Mesendoderm (in vitro differentiated cells): ENCODE results near the gene KLHL42.

Experiments
- DNase-seq: peaks from one replicate; pipeline ENCODE4 v3.0.0; 2013
- H2AK5ac ChIP-seq: 2 replicates; pipeline ENCODE4 v1.6.1; 2013; ENCODE audit warnings: low read length, inconsistent platforms
- H2BK120ac ChIP-seq: 2 replicates; pipeline ENCODE4 v1.6.1; 2013; ENCODE audit warnings: low read depth, mild to moderate bottlenecking, low read length, moderate library complexity, mixed read lengths
- H2BK15ac ChIP-seq: replicated peaks from 2 replicates; pipeline ENCODE4 v1.6.1; 2013; ENCODE audit warnings: low read depth, mild to moderate bottlenecking, moderate library complexity
- H2BK5ac ChIP-seq: 2 replicates; pipeline ENCODE4 v1.6.1; 2013; ENCODE audit warnings: low read length, inconsistent platforms
- H3K18ac ChIP-seq: 2 replicates; pipeline ENCODE4 v1.6.1; 2013; ENCODE audit warnings: mild to moderate bottlenecking, low read length, mixed read lengths
- H3K23ac ChIP-seq: one replicate; pipeline ENCODE4 v1.6.1; 2013; ENCODE audit warnings: low read length
- H3K27ac ChIP-seq: 2 replicates; pipeline ENCODE4 v1.5.1; 2013; ENCODE audit warnings: low read depth, mild to moderate bottlenecking, inconsistent platforms, low read length, moderate library complexity
- H3K27me3 ChIP-seq: 2 replicates; pipeline ENCODE4 v1.6.1; 2013; ENCODE audit warnings: low read length, control low read depth, mild to moderate bottlenecking, inconsistent platforms; ENCODE audit not compliant: insufficient read depth, poor library complexity
- H3K36me3 ChIP-seq: 2 replicates; pipeline ENCODE4 v1.6.1; 2013; ENCODE audit warnings: low read length, inconsistent platforms; ENCODE audit not compliant: control insufficient read depth, insufficient read depth
- H3K4ac ChIP-seq: one replicate; pipeline ENCODE4 v1.6.1; 2013; ENCODE audit warnings: low read depth, mild to moderate bottlenecking, low read length, moderate library complexity
- H3K4me1 ChIP-seq: 2 replicates; pipeline ENCODE4 v1.6.1; 2013; ENCODE audit warnings: low read depth, low read length, inconsistent platforms; ENCODE audit not compliant: control insufficient read depth
- H3K4me2 ChIP-seq: 2 replicates; pipeline ENCODE4 v1.6.1; 2013; ENCODE audit warnings: low read length
- H3K4me3 ChIP-seq: 2 replicates; pipeline ENCODE4 v1.5.1; 2013; ENCODE audit warnings: mild to moderate bottlenecking, low read length
- H3K56ac ChIP-seq: one replicate; pipeline ENCODE4 v1.6.1; 2013; ENCODE audit warnings: low read length
- H3K79me1 ChIP-seq: 2 replicates; pipeline ENCODE4 v1.6.1; 2013; ENCODE audit warnings: low read length, inconsistent platforms
- H3K79me2 ChIP-seq: 2 replicates; pipeline ENCODE4 v1.6.1; 2013; ENCODE audit warnings: mild to moderate bottlenecking, low read length; ENCODE audit not compliant: control insufficient read depth, insufficient read depth
- H3K9ac ChIP-seq: 2 replicates; pipeline ENCODE4 v1.6.1; 2013; ENCODE audit warnings: low read length, inconsistent platforms
- H4K5ac ChIP-seq: one replicate; pipeline ENCODE4 v1.6.1; 2013; ENCODE audit warnings: low read length
- H4K8ac ChIP-seq: one replicate; pipeline ENCODE4 v1.6.1; 2013; ENCODE audit warnings: low read depth, mild to moderate bottlenecking, control low read depth, low read length, moderate library complexity
- WGBS: extraction: QIAGEN DNeasy Blood & Tissue Kit; methylation state at CpG from one replicate; pipeline ENCODE4 v1.1.7; 2013; ENCODE audit warnings: low lambda C conversion rate, missing lambda C conversion rate; ENCODE audit not compliant: insufficient coverage; ENCODE audit errors: extremely low coverage; 5-methylcytosine and 5-hydroxymethylcytosine counted together

The KLHL42 gene

GRCh38 chr12:27810756-27811155, 30.7 kb downstream of the KLHL42 start:
- WGBS, result no CpG with 5 or more reads among the region's 4 CpGs
- no peaks in the 10 kb centered on the region for H3K27me3 ChIP-seq
- no peak overlapping the region for H2BK15ac ChIP-seq
- H3K4me1 ChIP-seq, result peaks cover 2% of the 10 kb centered on the region
- H3K4me2 ChIP-seq, result no peak overlapping the region
- H2BK120ac ChIP-seq, result no peak overlapping the region
- no peak overlapping the region for H3K9ac ChIP-seq
- no peaks in the 10 kb centered on the region for H3K79me1 ChIP-seq
- H4K8ac ChIP-seq, result no peak overlapping the region
- H2AK5ac ChIP-seq, result no peak overlapping the region
- no peaks in the 10 kb centered on the region for H3K36me3 ChIP-seq
- no peak overlapping the region for H4K5ac ChIP-seq
- no peak for DNase-seq
- H3K18ac ChIP-seq, result no peak overlapping the region
- no peak overlapping the region for H3K27ac ChIP-seq
- no peak overlapping the region for H3K4me3 ChIP-seq
- H2BK5ac ChIP-seq, result no peak overlapping the region
- no peak overlapping the region for H3K23ac ChIP-seq
- no peaks in the 10 kb centered on the region for H3K79me2 ChIP-seq
- no peak overlapping the region for H3K56ac ChIP-seq
- H3K4ac ChIP-seq, result no peak overlapping the region

GRCh38 chr12:27812502-27812901, 32.5 kb downstream of the KLHL42 start:
- Histone ChIP-seq H3K27me3 (no peaks in the 10 kb centered on the region), H2BK5ac (no peak overlapping the region), H3K79me1 (no peaks in the 10 kb centered on the region), H3K23ac (no peak overlapping the region), H3K4me1 (peaks cover 1% of the 10 kb centered on the region), H3K18ac (no peak overlapping the region), H3K4me3 (no peak overlapping the region), H4K5ac (no peak overlapping the region), H3K27ac (no peak overlapping the region), H3K4me2 (no peak overlapping the region), H2BK15ac (no peak overlapping the region), H3K9ac (no peak overlapping the region), H4K8ac (no peak overlapping the region), H3K4ac (no peak overlapping the region), H3K56ac (no peak overlapping the region), H2BK120ac (no peak overlapping the region), H2AK5ac (no peak overlapping the region), H3K36me3 (no peaks in the 10 kb centered on the region), H3K79me2 (no peaks in the 10 kb centered on the region)
- whole genome bisulfite sequencing, result no CpG with 5 or more reads among the region's 6 CpGs
- DNase-seq, result no peak

DNA sequence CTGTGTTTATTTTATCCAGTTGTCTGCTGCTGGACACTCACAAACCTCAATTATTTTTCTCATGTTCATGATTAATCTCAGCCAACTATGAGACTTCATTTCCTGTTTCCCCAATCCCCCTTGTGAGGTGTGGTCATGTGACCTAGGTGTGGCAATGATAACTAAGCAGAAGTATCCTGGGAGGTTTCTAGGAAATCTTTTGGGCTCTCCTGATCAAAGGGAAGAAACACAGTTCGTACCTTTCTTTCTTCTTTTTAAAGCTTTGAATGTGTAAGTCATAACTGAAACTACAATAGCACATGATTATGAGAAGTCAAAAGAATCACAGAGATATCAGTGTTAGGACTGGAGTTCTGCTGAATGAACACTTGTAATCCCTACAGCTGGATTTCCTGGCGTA, 34.4 kb downstream of the KLHL42 start:
- H3K4ac ChIP-seq, result no peak overlapping the region
- WGBS, result no CpG with 5 or more reads among the region's 2 CpGs
- no peaks in the 10 kb centered on the region for H3K27me3 ChIP-seq
- no peaks in the 10 kb centered on the region for H3K79me2 ChIP-seq
- H3K4me3 ChIP-seq, result no peak overlapping the region
- no peak overlapping the region for H2AK5ac ChIP-seq
- no peak overlapping the region for H3K56ac ChIP-seq
- no peak overlapping the region for H4K5ac ChIP-seq
- H2BK5ac ChIP-seq, result no peak overlapping the region
- H3K36me3 ChIP-seq, result no peaks in the 10 kb centered on the region
- H4K8ac ChIP-seq, result no peak overlapping the region
- H3K23ac ChIP-seq, result no peak overlapping the region
- DNase-seq, result no peak
- no peak overlapping the region for H3K18ac ChIP-seq
- no peak overlapping the region for H3K27ac ChIP-seq
- H3K4me1 ChIP-seq, result no peaks in the 10 kb centered on the region
- H3K79me1 ChIP-seq, result no peaks in the 10 kb centered on the region
- H3K4me2 ChIP-seq, result no peak overlapping the region
- no peak overlapping the region for H3K9ac ChIP-seq
- no peak overlapping the region for H2BK120ac ChIP-seq
- no peak overlapping the region for H2BK15ac ChIP-seq

DNA sequence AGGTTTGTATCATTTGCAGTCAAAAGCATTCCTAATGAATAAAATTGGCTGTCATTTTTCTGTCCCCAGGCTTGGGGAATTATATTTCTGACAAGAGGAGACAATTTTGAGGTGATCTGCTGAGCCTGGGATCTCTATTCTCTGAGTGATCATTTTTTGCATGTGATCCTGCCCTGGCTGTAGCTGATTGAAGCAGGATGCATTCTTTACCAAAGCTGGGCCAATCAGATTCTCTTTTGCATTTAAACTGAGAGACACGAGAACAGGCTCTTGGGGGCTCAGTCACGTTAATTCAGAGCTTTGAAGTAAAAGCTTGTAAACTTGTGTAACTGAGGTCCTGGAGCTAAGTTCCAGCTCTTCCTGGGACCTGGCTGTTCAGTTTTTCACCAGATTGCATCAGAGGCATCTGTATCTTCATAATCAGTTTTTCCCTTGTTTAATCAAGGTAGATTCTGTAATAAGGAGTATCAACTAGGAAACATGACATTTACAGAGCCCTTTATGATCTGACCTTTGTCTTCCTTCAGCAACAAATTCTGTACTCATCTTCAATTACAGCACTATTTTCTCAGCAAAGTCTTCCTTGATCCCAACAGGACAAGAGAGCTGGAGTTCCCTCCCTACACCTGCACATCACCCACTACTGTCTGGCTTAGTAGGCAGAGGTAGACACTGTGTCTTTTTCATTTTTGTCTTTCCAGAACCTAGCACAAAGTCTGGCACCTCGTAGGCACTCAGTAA, 35.0 kb downstream of the KLHL42 start:
- WGBS, result no CpG with 5 or more reads among the region's 3 CpGs
- Histone ChIP-seq H3K4me1 (no peaks in the 10 kb centered on the region), H3K56ac (peak overlapping the region; percentile 15), H3K4ac (no peak overlapping the region), H3K36me3 (no peaks in the 10 kb centered on the region), H2BK15ac (no peak overlapping the region), H2AK5ac (no peak overlapping the region), H3K4me3 (no peak overlapping the region), H4K5ac (no peak overlapping the region), H3K27ac (no peak overlapping the region), H3K9ac (no peak overlapping the region), H2BK120ac (no peak overlapping the region), H3K23ac (no peak overlapping the region), H3K27me3 (no peaks in the 10 kb centered on the region), H3K18ac (no peak overlapping the region), H4K8ac (no peak overlapping the region), H3K4me2 (no peak overlapping the region), H3K79me2 (no peaks in the 10 kb centered on the region), H3K79me1 (no peaks in the 10 kb centered on the region), H2BK5ac (no peak overlapping the region)
- peak; percentile 16 for DNase-seq

- H2BK120ac ChIP-seq, result no peak overlapping the region
- no peak overlapping the region for H3K9ac ChIP-seq
- H3K36me3 ChIP-seq, result no peaks in the 10 kb centered on the region
- H3K56ac ChIP-seq, result no peak overlapping the region
- no CpG with 5 or more reads among the region's 4 CpGs for WGBS
- no peaks in the 10 kb centered on the region for H3K79me1 ChIP-seq
- H3K79me2 ChIP-seq, result no peaks in the 10 kb centered on the region
- H2BK5ac ChIP-seq, result no peak overlapping the region
- H3K4me2 ChIP-seq, result no peak overlapping the region
- no peak overlapping the region for H4K5ac ChIP-seq
- H3K18ac ChIP-seq, result no peak overlapping the region
- no peak overlapping the region for H3K23ac ChIP-seq
- DNase-seq, result no peak
- H3K4me1 ChIP-seq, result no peaks in the 10 kb centered on the region
- no peak overlapping the region for H3K4ac ChIP-seq
- H2BK15ac ChIP-seq, result no peak overlapping the region
- no peak overlapping the region for H4K8ac ChIP-seq
- no peak overlapping the region for H3K27ac ChIP-seq
- no peak overlapping the region for H3K4me3 ChIP-seq
- H3K27me3 ChIP-seq, result no peaks in the 10 kb centered on the region
- no peak overlapping the region for H2AK5ac ChIP-seq
Measured at GRCh38 chr12:27817766-27818165, 37.7 kb downstream of the KLHL42 start.

DNA sequence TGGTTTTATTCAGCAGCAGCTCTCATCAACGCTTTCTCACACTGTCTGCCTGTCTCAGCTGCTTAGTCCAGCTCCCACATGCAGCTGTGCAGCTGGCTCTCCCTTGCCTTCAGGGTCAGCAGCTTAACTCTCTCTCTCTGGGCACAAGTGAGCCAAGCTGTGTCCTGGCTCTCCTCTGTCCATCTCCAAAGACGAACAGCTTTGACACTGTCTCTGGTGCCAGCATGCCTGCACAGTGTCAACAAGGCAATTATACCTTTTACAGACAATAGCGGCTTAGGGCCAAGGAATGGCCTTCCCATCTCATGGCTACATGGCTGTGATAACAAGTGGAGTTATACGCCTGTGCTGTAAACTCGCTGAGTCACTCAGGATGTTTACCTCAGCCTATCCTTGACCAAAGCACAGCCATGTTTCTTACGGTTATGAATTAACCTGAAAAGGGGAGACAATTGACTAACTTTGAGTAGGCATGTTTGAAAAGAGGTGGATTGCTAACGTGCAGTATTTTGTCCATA, 38.4 kb downstream of the KLHL42 start:
- no peak for DNase-seq
- no peak overlapping the region for H3K56ac ChIP-seq
- no CpG with 5 or more reads among the region's 7 CpGs for WGBS

More for the DNA sequence above, 38.4 kb downstream of the KLHL42 start:
- no peak overlapping the region for H3K18ac ChIP-seq
- H3K9ac ChIP-seq, result no peak overlapping the region
- no peak overlapping the region for H3K4ac ChIP-seq
- H2BK15ac ChIP-seq, result no peak overlapping the region
- H3K79me2 ChIP-seq, result no peaks in the 10 kb centered on the region
- no peaks in the 10 kb centered on the region for H3K79me1 ChIP-seq
- no peak overlapping the region for H2AK5ac ChIP-seq
- no peak overlapping the region for H3K4me3 ChIP-seq
- no peak overlapping the region for H3K4me2 ChIP-seq
- H3K27ac ChIP-seq, result no peak overlapping the region
- no peaks in the 10 kb centered on the region for H3K36me3 ChIP-seq
- H2BK120ac ChIP-seq, result no peak overlapping the region
- no peak overlapping the region for H4K5ac ChIP-seq
- no peak overlapping the region for H2BK5ac ChIP-seq
- H3K27me3 ChIP-seq, result no peaks in the 10 kb centered on the region
- H3K23ac ChIP-seq, result no peak overlapping the region
- H4K8ac ChIP-seq, result no peak overlapping the region
- no peaks in the 10 kb centered on the region for H3K4me1 ChIP-seq
